ENCODE results near the gene PNLDC1. TPM values are rescaled to one million over a fixed set of nuclear protein-coding genes. Genes with fewer than 3 reads are reported as not detected.
"Not testable (repeated sequence)": the region's sequence is repeated elsewhere in the genome, so short reads cannot be mapped to it uniquely, and the experiment has no call there.

Gene PNLDC1
- total and polyA plus RNA-seq, 2 experiments from 2014 or later: 0.09 to 0.31 TPM

DNA sequence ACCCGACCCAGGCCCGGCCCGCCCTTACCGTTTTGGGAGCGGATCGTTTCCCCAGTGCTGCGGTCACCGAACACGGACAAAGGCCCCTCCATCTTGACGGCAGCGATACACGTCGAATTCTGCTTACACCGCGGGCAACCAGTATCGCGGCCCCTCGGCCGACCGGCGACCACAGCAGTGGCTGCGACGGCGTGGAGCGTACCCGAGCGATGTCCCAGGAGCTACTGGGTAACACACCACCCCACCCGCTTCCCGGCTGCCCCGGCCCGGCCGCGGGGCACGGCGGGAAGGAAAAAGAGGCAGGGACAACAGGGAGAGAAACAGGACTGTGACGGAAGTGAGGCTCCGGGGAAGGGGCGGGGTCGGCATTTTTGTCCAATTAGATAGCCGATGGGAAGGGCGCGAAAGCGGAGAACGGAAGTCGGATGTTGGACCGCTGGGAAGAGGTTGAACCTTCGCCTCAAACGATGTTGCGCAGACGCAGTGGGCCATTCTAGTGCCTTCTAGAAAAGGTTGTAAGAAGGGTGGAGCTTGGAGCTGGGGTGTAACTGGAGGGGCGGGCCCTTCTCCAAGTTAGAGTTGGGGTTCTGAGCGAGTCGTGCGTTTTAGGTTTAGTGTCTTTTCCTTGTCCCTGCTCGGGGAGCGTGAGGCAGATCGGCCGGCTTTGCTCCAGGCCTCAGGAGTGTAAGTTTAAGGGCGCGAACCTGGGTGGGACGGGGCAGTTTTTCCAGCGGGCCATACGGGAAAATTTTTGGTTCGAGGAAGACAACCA lies 10.5 kb upstream of the PNLDC1 start, which contains the start of gene TCP1:
TSS of gene TCP1 (minus strand) at position 226 of the 772 bp plus-strand sequence. CDS start at position 92, 134 bp downstream.
- peaks cover 36% of the 10 kb centered on the region for H3K36me3 ChIP-seq
- DNase-seq (ENCODE audit: low read depth in 1 of 2, low spot score in 1 of 2): peak; percentile 100
- H3K4me1 ChIP-seq (ENCODE audit: low read depth): peaks cover 17% of the 10 kb centered on the region
- H3K9me3 ChIP-seq (ENCODE audit: low read depth): no peaks in the 10 kb centered on the region
- peak within 1 kb of the TSS; percentile 98 for H3K27ac ChIP-seq
- TF ChIP-seq, protein P1, sequence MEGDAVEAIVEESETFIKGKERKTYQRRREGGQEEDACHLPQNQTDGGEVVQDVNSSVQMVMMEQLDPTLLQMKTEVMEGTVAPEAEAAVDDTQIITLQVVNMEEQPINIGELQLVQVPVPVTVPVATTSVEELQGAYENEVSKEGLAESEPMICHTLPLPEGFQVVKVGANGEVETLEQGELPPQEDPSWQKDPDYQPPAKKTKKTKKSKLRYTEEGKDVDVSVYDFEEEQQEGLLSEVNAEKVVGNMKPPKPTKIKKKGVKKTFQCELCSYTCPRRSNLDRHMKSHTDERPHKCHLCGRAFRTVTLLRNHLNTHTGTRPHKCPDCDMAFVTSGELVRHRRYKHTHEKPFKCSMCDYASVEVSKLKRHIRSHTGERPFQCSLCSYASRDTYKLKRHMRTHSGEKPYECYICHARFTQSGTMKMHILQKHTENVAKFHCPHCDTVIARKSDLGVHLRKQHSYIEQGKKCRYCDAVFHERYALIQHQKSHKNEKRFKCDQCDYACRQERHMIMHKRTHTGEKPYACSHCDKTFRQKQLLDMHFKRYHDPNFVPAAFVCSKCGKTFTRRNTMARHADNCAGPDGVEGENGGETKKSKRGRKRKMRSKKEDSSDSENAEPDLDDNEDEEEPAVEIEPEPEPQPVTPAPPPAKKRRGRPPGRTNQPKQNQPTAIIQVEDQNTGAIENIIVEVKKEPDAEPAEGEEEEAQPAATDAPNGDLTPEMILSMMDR (IDR thresholded peaks at IDR 0.05; ENCODE audit: low read depth, low read length): no peak
- H3K27me3 ChIP-seq: no peaks in the 10 kb centered on the region
- peak within 1 kb of the TSS; percentile 99 for H3K4me3 ChIP-seq

DNA sequence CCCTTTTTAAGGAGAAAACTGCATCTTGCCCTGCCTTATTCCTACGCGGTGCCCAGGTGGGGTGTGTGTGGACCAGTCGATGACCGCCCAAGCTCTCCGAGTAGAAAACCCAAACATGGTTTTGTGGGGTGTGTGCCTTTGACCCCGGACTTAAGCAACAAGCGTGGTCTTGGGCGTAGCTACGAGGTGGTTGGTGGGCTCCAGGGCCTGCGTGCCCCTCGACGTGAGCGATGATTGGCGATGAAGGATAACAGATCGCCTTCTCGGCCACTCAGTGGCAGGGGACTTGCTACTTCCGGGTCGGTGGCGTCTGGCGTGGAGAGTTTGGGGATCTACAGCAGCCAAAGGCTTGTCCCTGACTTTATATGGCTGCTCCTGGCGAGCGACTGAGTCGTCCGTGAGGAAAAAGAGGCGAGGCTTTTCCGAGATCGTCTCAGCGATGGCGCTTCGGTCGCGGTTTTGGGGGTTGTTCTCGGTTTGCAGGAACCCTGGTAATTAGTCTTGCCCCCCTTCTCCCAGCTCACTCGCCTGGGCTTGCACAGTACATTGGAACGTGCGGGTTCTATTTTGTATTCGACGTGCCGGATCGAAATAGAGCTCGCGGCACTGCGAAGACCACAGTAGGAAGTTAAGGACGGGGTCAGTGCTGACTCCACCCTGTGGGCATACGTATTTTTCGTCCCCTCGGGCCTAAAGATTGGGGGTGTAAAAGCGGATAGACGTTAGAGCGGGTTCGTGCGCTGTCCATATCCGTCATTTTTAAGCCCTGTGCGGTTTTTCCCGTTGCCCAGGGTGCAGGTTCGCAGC lies 9.7 kb upstream of the PNLDC1 start, which contains the start of gene MRPL18:
TSS of gene MRPL18 (plus strand) at position 319 of the 807 bp plus-strand sequence. CDS start at position 440, 121 bp downstream.
- DNase-seq (ENCODE audit: low read depth in 1 of 2, low spot score in 1 of 2): peak; percentile 97 to 98
- TF ChIP-seq, protein P1 (IDR thresholded peaks at IDR 0.05; ENCODE audit: low read depth, low read length): no peak
- Histone ChIP-seq H3K4me1 (ENCODE audit: low read depth) (peaks cover 17% of the 10 kb centered on the region), H3K36me3 (peaks cover 28% of the 10 kb centered on the region), H3K27ac (peak within 1 kb of the TSS; percentile 98), H3K4me3 (peak within 1 kb of the TSS; percentile 99), H3K27me3 (no peaks in the 10 kb centered on the region), H3K9me3 (ENCODE audit: low read depth) (no peaks in the 10 kb centered on the region)

DNA sequence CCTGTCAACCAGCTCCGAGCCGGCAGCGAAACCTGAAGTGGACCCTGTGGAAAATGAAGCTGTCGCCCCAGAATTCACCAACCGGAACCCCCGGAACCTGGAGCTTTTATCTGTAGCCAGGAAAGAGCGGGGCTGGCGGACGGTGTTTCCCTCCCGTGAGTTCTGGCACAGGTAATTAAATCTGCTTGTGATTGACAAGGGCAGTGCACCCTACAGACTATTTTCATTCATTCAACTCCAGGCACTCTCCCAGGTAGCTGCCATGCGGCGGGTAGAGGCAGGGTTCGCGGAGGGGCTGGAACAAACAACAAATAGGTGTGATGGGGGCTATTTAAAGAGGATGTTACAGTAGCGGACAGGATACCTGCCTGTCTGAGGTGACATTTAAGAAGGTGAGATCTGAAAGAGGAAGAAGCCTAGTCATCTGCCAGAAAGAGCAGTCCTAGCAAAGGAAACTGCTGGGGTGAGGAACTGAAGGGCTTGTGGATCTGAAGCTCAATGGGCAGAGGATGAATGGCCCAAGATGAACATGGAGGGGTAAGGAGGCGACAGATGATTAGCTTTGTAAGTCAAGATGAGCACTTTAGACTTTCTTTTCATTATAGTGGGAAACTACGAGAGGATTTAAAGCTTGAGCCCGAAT lies 9.0 kb upstream of the PNLDC1 start:
- TF ChIP-seq, protein P1 (IDR thresholded peaks at IDR 0.05; ENCODE audit: low read depth, low read length): no peak
- Histone ChIP-seq H3K36me3 (peaks cover 21% of the 10 kb centered on the region), H3K9me3 (ENCODE audit: low read depth) (no peaks in the 10 kb centered on the region), H3K27ac (peak overlapping the region; percentile 98), H3K4me3 (peak overlapping the region; percentile 99), H3K4me1 (ENCODE audit: low read depth) (peaks cover 17% of the 10 kb centered on the region), H3K27me3 (no peaks in the 10 kb centered on the region)
- peak in 1 of 2 donors; percentile 3 for DNase-seq (ENCODE audit: low read depth in 1 of 2, low spot score in 1 of 2)

DNA sequence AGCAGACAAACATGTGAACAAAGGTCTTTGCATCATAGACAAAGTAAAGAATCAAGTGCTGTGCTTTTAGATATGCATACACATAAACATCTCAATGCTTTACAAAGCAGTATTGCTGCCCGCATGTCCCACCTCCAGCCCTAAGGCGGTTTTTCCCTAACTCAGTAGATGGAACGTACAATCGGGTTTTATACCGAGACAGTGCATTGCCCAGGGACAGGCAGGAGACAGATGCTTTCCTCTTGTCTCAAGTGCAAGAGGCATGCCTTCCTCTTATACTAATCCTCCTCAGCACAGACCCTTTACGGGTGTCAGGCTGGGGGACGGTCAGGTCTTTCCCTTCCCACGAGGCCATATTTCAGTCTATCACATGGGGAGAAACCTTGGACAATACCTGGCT lies 5.1 kb upstream of the PNLDC1 start:
- H3K4me3 ChIP-seq; H3K27ac ChIP-seq; H3K9me3 ChIP-seq (ENCODE audit: low read depth); H3K27me3 ChIP-seq; DNase-seq (ENCODE audit: low read depth in 1 of 2, low spot score in 1 of 2); H3K4me1 ChIP-seq (ENCODE audit: low read depth): not testable (repeated sequence)
- peaks cover 26% of the 10 kb centered on the region for H3K36me3 ChIP-seq

DNA sequence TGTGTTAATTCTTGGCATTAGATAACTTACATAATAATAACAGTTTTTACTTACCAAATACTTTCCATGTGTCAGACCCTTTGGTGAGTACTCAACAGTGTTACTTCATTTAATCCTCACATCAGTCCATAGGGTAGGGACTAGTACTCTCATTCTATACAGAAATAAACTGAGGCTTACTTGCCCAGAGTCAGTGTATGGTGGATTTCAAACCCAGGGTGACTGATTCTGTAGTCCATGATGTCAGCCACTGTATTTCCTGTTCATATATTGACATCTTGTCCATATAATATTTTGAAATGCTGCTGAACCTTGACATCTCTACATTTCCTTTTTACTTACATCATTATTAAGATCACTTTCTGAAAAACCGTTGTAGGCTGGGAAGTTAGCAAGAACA lies 2.5 kb upstream of the PNLDC1 start:
- H3K36me3 ChIP-seq: peaks cover 18% of the 10 kb centered on the region
- no peaks in the 10 kb centered on the region for H3K27me3 ChIP-seq
- H3K9me3 ChIP-seq (ENCODE audit: low read depth): no peaks in the 10 kb centered on the region
- no peaks in the 10 kb centered on the region for H3K4me1 ChIP-seq (ENCODE audit: low read depth)
- TF ChIP-seq, protein P1 (IDR thresholded peaks at IDR 0.05; ENCODE audit: low read depth, low read length): no peak
- no peak overlapping the region for H3K4me3 ChIP-seq
- H3K27ac ChIP-seq: no peak overlapping the region
- no peak for DNase-seq (ENCODE audit: low read depth in 1 of 2, low spot score in 1 of 2)

All from cardiac muscle cell (in vitro differentiated cells and primary cell).